GF-D8 (cell line): ENCODE data around the gene ZNHIT3.

ENCODE experiments used
- DNase-seq: peaks from one replicate; lab custom pipeline; 2025; lab: John Stamatoyannopoulos, UW

ZNHIT3 gene

DNA sequence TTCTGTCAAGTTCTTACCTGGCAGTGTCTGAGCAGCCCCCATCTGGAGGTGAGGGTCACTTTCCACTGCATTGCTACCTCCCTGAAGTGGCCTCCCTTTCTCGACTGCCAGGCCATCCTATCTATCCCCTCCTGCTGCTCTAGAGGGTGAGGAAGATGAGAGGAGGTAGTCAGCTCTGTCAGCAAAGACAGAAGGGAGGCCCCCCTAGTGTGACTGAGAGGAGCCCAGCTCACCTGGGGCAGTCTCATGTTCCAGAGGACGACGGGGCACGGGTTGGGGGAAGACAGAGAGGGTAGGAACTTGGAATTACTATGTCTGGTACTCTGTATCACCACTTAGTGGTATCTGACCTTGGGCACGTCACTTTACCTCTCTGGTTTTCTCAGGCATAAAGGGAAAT lies 26.2 kb downstream of the ZNHIT3 start:
- DNase-seq, result no peak

DNA sequence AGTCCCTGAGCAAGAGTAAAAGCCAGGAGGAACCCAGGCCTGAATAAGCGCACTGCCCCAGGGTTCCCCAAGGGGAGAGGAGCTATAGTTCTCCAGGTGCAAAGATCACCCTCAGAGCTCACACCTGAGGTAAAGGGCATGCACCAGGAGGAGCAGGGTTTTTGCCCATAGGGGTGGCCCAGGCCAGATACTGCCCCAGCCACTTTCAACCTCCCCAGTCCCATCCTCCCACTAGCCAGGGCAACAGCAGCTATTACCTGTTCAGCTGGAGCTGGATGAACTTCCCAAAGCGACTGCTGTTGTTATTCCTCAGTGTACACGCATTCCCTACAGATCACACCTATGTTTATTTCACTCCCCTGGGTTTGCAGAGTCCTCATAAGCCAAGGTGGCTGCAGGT lies 28.4 kb downstream of the ZNHIT3 start:
- DNase-seq, result no peak

DNA sequence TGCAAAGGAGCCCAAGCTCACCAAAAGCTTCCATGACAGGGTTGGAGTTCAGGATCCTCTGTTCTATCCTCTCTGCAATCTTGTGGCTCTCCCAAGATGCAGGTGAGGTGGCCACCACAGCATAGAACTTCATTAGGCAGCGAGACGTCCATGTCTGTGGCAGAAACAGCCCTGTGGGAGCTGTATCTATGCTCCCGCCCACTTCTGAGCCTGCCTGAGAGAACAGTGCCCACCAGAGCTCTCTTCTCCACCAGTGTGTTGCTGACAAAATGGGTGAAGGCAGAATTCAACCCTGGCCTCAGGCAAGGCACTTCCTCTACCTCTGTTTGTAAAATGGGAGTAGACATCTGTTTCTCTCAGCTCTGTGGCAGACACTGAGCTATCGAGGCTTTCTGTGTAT lies 29.4 kb downstream of the ZNHIT3 start:
- DNase-seq, result no peak

DNA sequence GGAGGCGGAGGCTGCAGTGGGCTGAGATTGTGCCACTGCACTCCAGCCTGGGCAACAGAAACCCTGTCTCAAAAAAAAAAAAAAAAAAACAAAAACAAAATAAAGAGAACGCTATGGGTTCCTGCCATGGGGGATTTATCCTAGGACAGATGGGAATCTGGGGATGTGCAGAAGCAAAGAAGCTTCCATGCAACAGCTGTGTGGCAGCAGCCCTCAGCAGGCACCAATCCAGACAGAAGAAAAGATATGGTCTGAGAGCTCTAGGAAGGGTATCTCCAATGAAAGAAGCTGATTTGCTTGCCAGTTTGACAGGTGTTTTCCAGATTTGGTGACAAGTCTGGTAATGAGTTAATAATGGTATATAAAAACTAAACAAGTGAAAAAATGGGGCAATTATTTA lies 36.6 kb downstream of the ZNHIT3 start:
- DNase-seq, result no peak

DNA sequence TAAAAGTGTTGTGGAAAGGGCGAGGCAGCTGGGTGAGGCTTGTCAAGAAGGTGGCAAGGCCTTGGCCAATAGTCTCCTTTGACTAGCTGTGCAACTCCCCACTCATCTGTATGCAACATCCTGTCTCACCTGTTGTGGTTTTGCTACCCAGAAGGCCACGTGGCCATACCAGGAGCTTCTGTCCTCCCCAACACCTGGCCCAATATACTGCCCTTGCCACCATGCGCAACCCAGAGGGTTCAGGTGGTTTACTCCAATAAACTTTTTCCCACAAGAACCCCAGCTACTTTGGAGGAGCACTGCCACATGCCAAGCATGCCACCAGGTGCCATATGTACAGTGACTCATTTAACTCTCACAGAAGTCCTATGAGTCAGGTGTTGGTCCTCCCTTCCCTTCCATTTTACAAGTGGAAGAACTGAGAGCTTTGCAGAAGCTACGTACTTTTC lies 38.0 kb downstream of the ZNHIT3 start:
- DNase-seq, result no peak

DNA sequence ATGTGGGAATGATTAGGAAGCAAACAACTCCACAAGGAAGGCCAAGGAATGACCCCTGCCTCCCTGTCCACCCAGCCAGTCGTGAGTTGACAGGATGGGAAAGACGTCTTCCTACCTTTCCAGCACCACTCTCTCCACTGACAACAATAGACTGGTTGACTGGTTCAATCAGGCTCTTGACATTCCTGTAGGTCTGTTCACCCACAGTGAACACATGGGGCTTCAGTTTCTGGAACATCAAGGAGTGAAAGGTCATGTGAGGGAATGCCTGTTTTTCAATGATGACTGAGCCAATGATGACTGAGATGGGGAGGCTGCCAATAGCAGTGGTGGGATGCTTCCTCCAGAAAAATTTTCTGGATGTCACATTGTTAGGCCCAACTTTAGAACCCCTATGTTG lies 38.6 kb downstream of the ZNHIT3 start:
- no peak for DNase-seq

DNA sequence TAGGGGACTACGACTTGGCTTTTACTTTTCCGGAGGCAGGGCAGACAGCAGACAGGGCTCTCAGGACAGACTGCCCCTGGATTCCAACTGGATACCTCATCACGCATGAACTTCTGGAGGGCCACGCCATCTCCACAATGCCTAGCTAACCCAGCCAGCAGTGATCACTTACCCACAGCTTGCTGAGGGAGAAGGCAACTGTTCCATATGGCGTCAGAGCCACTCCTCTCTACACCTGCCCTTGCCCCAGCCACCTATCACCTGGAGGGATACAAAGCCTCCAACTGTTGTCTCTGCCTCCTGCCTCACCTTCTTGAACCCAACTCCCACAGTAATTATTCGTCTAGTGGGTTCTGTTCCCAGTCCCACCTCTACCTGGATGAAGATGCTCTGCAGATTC lies 39.4 kb downstream of the ZNHIT3 start:
- DNase-seq, result no peak

DNA sequence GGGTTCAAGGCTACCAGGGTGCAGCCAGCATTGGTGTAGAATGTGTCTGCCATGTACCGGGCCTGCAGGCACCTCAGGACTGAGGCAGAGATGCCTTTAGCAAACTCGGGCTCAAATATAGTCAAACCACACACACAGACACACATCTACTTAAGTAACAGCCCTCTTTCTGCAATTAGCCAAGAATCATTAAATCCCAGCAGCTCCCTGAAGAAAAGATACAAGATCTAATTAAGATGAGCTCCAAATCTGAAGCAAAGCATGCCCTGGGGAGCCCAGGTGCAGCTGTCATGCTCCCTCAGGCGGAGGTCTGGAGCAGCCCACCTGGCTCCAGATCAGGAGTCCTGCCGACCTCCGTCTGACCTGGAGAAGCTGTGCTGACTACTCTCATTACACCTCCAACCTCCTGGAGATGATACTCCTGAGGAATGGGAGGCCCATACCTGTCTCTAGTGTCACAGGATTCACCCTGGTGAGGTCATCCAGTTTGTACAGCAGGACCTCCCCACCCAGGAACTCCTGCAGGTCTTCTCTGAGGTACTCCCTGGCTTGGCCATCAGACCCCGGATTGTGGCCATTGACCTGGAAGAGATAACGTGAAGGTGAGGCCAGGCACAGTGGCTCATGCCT lies 41.3 kb downstream of the ZNHIT3 start:
- no peak for DNase-seq

DNA sequence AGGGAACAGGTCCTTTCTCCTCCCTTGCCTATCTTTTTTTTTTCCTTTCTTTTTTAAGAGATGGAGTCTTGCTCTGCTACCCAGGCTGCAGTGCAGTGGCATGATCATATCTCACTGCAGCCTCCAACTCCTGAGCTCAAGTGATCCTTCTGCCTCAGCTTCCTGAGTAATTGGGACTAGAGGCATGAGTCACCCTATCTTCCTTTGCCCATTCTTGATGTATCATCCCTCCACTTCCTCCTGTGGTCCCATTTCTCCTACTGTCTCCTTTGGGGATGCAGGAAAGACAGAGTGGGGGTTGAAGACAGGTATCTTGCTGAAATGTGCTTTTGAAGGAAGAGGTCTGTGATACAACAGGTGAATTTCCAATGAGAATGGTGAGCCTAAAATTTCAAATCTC lies 42.6 kb downstream of the ZNHIT3 start:
- DNase-seq, result no peak

DNA sequence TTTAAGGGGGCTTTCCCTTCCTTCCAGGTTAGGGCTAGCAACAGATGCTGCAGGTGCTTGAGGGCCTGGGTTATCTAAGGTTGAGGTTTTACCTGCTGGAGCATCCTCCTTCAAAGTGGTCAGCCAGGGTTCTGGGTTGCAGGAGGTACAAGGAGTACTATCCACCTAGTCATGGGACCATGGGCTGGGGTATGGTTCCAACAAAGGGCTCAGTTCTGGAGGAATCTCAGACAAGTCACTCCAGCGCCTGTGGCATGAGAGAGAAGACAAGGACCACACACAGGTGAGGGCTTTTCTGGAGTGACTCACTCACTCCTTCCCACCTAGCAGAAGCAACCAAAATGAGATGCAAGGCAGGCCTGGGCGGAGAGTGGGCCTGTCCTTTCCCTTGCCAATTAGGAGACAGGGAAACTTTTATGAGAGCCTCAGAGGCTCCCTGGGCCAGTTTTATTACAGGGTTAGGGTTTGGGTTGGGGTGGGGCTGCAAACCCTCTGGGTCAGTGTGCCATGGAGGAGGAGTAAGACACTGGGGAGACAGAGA lies 46.0 kb downstream of the ZNHIT3 start:
- no peak for DNase-seq

DNA sequence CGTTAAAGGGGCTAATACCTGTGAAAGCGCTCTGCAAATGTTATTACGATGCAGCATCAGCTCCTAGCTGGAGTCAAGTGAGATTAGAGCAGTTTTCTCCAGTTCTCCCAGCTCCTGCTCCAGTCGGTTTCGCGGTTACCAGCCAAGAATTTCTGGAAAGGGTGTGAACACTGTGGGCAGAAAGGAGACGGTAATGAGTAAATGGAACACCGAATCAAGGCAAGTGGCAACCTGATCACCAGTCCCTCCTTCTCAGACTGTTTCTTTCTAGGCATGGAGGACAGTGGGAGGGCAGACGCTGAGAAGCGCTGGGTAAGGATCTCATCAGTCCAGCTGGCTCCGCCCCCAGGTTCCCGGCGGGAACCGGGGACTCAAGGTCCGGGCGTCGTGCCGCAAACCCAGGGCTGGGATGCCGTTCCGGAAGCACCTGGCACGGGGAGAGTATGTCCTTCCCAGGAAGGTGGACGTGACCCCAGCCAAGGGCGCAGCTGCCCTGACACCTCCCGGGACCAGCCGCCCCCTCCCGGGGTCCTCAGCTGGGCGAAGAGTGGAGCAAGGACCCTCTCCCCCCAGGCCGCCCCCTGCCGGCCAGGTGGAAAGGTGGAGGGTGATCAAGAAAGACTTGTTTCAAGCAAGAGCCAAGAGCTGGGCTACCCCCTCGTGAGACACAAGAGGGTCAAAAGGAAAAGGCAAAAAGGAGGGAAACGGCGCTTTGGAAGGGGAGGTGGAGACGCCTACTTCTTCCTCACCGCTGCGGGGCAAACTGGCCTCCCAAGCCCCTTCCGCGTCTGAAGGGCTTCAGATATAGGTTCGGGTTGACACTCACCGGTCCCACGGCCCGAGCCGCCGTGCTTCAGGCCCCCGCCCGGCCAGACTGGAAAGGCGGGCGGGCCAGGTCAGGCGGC lies 47.7 kb downstream of the ZNHIT3 start:
- DNase-seq, result no peak

DNA sequence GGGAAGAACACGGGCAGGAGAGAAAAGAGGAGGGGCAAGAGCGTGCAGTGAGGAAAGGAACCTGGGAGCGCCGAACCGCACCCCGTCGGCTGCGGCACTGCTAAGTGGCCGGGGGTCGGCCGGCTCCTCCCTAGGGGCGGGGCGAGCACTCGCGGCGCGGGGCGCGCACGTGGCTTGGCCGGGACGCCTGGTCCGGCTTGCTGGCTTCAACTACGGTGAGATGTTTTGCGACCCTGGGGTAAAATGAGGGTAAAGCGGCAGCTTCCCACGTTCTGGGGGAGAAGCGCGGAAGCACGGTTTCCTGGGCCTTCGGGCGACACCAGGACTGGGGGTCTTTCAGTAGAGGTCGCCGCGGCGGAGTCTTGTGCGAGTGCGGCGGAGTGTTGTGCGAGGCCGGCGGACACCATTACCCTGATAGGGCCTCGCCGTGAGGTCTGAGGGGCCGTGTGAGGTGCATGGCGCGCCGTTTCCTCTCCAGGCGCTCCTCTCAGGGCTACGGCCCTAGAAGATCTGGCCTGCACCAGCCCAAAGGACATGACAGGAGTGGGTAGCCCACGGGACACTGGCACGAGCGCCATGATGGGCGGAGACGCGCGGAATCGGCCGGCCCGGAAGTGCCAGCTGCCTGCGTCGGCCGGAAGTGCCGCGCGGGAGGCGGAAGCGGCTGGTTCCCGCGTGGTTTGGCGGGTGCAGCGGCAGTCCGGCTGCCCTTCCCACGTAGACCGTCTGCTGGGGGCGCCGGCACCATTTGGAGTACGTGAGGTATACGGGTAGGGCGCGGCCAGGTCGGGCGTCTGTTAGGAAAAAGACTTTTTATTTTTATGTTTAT lies 48.6 kb downstream of the ZNHIT3 start, which contains the start of the genes MYO19 and PIGW:
TSS of gene MYO19 (minus strand) at position 29 of the 829 bp plus-strand sequence. CDS start 2,330 bp downstream, outside the sequence.
TSS of gene PIGW (plus strand) at position 148 of the 829 bp plus-strand sequence. CDS start 2,115 bp downstream, outside the sequence.
- DNase-seq, result peak; percentile 54

DNA sequence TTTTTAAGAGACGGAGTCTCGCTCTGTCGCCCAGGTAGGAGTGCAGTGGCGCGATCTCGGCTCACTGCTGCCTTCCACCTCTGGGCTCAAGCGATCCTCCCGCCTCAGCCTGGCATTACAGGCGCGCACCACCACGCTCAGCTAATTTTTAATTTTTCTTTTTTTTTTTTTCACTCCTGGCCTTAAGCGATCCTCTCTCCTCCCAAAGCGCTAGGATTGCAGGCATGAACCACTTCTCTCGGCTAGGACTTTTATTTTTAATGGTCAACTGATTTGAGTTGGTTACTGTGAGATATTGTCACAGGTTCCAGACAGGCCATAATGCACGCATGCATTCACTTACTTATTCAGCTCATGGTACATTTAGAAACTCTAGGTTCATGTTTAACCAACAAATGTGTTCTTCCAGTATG lies 49.2 kb downstream of the ZNHIT3 start:
- DNase-seq, result no peak

DNA sequence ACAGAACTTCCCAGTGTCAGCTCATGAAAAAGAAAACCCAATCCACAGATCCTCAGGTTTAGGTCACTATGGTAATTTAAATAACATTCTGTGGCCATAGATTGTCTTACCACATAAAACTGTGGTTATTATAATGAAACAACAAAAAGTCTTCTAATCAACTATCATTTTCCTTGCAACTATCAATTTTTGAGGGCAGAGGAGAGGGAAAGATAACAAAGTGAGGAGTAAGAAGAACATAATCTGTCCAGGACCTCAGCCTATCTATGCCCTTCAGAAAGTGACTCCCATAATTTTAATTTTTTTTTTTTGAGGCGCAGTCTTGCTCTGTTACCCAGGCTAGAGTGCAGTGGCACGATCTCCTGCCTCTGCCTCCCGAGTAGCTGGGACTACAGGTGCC lies 54.2 kb downstream of the ZNHIT3 start:
- no peak for DNase-seq

DNA sequence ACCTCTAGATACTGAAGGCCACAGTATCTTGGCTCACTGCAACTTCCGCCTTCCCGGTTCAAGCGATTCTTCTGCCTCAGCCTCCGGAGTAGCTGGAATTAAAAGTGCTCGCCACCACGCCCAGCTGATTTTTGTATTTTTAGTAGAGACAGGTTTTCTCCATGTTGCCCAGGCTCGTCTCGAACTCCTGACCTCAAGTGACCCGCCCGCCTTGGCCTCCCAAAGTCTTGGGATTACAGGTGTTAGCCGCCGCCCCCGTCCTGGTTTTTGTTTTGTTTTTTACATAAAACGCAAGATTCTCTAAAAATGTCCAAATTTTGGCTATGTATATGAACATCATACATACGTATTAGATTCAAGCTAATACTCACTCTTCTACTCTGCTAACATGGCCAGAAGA lies 56.3 kb downstream of the ZNHIT3 start:
- no peak for DNase-seq

DNA sequence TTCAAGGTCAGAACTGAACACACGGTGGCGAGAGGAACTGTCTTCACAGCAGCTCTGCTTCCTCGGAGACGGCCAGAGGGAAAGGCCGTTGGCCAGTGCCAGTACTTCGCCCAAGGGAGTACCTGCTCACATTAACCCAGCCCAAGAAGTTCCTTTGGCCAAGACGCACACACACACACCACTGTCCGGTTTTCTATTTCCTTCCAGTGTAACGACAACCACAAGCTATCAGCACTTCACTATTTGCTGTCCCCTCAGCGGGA lies 57.5 kb downstream of the ZNHIT3 start:
- DNase-seq, result no peak

DNA sequence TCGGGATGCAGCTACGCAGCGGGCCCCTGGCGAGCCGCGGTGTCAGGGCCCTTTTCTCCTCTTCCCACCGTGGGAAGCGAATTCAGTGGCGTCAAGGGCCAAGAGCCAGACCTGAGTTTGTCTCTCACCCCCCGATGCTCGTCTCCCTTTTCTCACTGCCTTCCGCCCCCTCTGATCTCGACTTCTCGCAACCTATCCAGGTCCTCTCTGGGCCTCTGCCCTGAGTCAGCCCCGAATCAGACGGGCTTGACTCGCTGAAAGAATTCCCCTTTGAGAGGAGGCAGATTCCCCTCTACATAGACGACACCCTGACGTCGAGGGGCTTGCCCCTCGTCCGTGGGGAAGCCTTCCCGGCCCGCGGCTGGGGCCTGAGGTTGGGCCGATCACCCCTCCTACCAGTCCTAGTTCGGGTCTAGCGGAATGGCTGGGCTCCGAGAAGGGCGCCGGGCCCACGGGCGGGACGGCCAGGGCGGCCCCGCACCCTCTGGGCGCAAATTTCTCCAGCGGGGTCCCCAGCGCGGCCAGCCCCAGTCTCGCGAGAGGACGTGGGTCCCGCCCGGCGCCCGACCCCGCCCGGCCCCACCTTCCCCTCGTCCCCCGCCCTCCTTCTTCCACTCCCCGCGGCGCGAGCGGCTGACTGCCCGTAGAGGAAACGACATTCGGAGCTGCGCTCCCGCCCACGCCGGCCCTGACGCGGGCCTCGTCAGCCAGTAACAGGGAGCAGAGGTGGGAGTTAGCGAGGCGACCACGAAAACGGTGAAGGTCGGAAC lies 58.0 kb downstream of the ZNHIT3 start, which contains the start of gene GGNBP2:
TSS of gene GGNBP2 (plus strand) at position 613 of the 770 bp plus-strand sequence. CDS start 806 bp downstream, outside the sequence.
- DNase-seq, result peak; percentile 25

DNA sequence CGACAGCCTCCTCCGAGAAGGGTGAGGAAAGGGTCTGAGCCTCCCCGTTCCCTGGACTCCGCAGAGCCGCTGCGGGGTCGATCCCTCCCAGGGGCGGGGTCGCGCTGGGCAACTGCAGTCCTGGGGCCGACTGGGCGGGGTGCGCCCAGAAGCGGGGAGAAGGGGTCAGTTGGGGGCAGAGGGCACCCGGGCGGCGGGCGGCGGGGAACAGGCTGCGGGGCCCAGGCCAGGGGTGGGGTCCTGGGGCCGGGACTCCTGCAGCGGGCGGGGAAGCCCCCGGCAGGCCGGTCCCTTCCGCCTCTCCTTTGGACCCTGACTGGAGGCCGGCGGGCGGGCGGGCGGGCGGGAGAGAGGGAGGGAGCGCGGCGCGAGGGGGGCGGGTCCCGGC lies 58.6 kb downstream of the ZNHIT3 start:
- no peak for DNase-seq
